Right lung (tissue), 5 donors: ENCODE results near the gene GINS2. TPM values are rescaled to one million over a fixed set of nuclear protein-coding genes. Genes with fewer than 3 reads are reported as not detected.

Source experiments
- DNase-seq, 2 donors: peaks; one replicate each; pipeline ENCODE4 v3.0.0-alpha.2; 2013
- polyA plus RNA-seq, 5 donors: library from polyadenylated mRNA; unstranded; fragments of 120-200 nt; gene quantifications; one replicate each; pipeline versions ENCODE4 v1.2.1 to v1.2.3, GENCODE V29; 2013; ENCODE audit warnings: inconsistent platforms in 1 of 5, low replicate concordance in 1 of 5; ENCODE audit not compliant: insufficient read length in 5 of 5, insufficient read depth in 1 of 5

GINS2 gene
- polyA plus RNA-seq, 5 donors, result 13.1 to 19.7 (median 15.9) TPM

DNA sequence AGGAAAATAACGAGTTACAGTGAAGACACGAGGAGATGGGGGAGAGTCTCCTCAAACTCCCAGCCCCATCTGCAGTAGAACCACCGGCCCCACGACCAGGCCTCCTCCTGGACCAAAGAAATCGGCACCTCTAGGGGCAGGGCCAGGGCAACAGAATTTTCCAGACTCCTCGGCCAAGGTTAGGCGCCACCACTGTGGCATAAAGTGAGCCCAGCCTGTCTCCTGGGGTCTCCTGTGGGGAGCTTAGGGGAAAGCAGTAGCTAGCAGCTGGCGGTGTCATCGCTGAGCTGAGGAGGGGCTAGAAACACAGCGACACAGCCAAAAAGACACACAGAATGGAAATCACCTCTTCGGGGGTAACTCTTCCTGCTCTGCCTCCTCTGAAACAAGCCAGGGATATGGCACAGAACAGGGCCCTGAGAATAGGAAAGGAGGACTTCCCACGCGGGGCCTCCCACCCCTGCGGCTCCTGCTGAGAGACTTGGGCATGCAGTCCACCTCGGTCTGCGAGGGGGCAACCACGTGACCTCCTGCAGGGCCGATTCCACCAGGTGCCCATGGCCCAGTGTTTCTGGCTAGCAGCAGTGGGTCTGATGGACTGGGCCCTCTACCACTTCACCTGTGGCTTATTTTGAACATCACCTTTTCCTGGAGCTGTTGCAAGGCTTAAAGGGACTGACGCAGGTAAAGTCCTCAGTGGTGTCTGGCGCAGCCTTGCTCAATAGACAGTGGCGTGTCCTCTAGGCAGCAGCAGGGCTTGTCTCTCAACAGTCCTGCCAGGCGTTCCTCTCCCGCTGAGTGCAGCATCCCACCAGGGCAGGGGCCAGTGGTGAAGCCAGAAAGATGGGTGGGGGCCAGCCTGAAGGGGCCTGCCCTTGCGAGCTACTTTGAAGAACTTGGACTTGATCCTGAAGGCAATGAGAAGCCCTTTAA lies 6.7 kb upstream of the GINS2 start:
- no peak for DNase-seq

DNA sequence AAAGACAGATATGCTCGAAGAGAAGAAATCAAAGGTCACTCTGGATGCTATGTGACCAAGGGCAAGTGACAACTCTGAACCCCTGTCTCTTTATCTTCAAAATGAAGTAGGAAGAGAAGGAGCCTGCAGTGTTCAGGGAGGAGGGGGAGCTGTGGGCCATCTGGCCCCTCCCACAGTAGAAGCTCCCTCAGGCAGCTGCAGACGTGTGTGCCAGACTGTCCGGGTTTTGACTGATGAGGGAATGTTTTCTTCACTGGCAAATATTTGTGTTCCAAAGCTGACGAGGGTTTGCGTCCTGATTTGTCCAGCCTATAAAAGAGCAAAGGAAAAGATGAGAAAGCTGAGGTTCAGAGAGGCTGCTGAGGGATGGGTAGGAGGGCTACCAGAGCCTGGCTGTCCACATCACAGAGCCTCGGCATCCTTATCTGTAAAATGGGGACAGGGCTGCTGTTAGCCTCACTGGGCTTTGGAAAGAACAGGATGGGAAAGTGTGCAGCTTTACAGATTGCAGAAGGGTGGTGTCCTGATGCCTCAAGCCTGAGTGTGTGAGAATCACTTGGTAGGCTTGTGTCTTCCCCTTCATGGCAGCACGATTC lies 1.8 kb upstream of the GINS2 start:
- no peak for DNase-seq

DNA sequence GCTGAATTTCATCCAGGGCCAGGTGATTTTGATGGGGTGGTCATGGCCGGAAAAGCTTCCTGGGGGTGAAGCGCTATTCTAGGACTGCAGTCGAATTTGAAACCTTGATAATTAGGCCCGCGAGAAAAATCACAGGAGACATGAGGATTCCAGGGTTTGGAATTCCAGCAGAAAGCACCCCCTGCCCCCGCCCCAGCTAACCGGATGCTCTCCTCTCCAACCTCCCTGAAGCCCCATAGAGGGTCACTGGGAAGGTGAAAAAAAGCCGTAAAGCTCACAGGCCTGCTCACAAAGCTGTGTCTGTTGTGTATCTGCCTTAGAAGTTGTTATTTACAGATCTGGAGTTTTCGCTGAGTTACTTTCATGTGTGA lies 1.2 kb upstream of the GINS2 start:
- no peak for DNase-seq

- DNase-seq, result no peak
Observed at GRCh38 chr16:85689285-85689949, 663 bp upstream of the GINS2 start.

DNA sequence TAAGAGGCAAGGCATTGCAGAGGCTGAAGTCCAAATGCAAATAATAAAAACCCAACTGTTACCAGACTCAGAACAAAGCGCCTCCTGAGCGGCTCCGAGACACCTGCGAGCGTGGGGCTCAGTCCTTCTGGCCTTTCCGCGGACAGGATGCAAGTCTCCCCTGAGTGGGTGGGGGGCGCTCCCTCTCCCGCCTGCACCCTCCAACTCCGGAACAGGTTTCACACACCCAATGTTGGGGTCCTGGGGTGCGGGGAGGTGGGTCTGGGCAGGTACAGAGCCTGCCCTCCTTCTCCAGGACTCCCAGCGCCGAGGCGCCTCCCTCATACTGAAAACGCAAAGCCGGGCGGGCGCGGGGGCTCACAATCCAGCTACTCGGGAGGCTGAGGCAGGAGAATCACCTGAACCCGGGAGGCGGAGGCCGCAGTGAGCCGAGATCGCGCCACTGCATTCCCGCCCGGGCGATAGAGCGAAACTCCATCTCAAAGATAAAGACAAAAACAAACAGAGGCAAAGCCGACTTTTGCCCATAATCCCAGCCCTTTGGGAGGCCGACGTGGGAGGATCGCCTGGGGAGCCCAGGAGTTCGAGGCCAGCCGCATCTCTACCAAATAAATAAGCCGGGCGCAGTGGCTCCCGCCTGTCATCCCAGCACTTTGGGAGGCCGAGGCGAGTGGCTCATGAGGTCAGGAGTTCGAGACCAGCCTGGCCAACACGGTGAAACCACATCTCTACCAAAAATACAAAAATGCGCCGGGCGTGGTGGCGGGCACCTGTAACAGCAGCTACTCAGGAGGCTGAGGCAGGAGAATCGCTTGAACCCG lies 893 bp downstream of the GINS2 start:
- no peak for DNase-seq

DNA sequence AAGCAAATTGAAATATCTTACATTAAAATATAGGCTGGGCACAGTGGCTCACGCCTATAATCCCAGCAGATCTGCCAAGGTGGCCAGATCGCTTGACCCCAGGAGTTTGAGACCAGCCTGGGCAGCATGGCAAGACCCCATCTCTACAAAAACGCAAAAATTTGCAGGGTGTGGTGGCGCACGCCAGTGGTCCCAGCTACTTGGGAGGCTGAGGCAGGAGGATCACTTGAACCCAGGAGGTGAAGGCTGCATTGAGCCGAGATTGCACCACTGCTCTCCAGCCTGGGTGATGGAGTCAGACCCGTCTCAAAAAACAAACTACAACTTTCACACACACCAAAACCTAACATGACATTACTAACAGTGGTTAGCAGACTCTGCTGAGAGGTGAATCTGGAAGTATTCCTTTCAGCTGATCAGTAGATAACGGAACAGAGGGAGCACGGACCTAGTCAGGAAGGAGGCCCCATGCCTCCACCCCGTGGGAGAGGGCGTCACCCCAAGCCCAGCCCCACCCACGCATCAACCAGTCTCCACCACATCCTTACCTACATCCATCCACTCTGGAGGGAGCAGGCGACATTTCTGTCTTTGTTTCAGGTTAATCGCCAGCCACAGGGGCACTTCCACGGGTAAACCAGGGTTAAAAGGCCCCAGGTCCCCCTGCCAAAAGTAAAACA lies 1.7 kb downstream of the GINS2 start:
- DNase-seq, result no peak

DNA sequence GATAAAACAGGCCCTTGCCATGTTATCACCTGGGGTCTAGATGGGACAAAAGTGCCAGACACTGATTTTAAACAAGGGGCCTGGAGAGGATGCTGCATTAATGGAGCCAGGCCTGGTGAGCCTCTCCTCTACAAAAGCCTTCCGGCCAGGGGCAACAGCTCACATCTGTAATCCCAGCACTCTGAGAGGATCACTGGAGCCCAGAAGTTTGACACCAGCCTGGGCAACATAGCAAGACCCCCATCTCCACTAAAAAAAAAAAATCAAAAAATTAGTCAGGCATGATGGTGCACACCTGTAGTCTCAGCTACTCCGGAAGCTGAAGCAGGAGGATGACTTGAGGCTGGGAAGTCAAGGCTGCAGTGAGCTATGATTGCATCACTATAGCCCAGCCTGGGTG lies 3.5 kb downstream of the GINS2 start:
- DNase-seq, result no peak

- no peak for DNase-seq
Observed at GRCh38 chr16:85683363-85683762, 5.4 kb downstream of the GINS2 start.

GRCh38 chr16:85682516-85682915 lies 6.2 kb downstream of the GINS2 start:
- DNase-seq, result no peak

DNA sequence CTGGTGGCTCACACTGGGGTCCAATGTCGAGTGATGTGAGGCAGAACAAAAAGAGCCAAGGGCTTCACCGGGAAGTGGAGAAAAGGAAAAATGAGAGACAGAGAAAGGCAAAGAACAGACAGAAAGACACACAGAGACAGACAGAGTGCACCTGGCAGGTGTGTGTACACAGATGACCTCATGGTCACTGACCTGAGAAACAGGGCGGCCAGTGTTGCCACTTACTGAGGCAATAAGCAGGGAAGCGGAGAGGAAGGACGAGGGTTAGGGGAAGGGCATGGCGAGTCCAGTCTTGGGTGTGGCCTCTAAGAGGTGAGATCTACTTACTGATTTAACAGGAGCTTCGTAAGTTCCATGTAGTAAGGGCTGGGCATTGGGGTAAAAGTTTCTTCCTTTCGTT lies 7.5 kb downstream of the GINS2 start:
- DNase-seq, result no peak

- no peak for DNase-seq
Observed at GRCh38 chr16:85680352-85680944, 8.3 kb downstream of the GINS2 start.

DNA sequence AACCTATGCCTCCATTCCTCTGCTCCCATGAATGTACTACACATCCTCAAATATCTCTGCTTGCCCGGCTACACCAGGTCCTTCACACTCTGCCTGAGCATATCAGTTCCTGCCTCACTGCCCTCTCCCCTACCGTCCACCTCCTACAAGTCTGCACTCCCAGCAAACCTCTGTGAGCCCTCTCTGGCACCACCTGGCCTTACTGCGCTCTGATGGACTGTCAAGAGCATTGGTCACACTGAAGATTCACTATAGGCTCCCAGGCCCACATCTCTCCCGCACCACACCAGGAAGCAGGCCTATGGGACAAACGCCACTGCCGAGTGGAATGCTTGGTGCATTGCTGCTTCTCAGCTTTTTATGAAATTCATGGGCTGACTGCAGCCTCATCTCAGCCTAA lies 8.9 kb downstream of the GINS2 start:
- no peak for DNase-seq

DNA sequence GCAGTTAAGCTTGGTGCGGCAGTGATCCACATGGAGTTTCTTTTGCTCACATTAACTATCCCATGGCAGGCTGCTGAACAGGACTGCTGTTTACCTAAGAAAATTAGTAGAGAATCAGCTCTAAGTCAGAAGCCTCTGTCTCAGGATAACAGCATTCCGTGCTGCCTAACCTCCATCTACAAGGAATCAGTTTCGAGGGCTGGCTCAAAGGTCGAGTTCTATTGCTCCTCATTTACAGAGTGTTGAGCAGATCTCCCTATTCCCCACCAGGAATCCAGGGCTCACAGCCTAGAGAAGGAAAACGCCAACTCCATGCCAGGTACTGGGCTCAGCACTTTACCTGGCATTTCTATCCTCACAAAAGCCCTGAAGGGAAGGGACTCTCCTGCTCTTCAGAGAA lies 9.9 kb downstream of the GINS2 start:
- no peak for DNase-seq

- no peak for DNase-seq
Observed at GRCh38 chr16:85678016-85678415, 10.7 kb downstream of the GINS2 start.

DNA sequence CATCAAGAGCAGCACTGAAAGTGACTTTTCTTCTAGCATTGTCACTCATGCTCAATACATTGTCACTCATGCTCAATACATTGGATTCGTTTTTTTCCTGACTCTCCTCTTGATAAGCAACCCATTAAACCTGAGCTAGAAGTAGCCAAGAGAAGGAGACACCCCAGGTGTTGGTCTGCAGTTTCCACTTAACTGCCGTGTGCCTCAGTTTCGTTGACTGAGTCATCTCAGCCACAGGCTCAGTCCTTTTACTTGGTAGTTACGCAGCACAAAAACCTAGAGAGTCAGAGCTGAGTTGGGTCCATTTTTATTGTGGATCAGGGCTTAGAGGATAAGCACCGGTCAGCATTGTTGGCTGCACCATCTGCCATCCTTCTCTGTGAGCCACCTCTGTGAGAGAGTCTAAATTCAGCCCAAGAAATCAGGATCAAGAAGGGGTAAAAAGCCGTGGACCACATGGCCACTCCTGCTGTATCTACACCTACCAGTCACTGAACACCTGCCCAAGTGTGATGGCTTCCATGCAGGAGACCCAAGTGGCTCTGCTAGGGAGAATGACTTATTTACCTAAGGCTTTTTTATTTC lies 11.3 kb downstream of the GINS2 start:
- DNase-seq, result no peak

- no peak for DNase-seq
Observed at GRCh38 chr16:85676466-85676865, 12.3 kb downstream of the GINS2 start.

DNA sequence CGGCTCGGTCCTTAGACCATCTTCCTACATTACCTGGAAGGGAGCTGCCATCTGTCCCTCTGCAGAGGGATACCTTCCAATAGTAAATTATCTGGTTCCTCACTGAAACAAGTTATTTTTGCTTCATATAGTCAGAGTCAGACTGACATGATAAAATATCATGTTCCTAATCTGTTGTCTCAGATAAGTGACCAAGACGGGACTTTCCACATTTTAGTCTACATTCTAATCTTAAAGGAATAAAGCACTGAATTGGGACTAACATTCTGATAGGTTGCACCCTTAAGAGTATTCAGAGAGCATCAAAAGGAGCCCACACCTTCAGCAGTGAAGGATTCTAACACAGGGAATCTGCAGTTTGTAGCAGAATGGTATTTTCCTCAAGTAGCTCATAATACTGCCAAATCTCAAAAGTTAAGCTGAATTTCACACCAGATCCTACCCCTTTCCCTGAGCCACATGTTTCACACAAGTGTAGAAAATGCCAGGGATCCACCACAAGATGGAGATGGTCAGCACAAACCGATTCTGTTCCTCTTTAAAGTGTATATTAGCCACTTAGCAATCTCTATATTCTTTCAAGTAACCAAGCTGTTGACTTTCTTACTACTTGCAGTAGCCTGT lies 13.4 kb downstream of the GINS2 start:
- DNase-seq, result no peak

DNA sequence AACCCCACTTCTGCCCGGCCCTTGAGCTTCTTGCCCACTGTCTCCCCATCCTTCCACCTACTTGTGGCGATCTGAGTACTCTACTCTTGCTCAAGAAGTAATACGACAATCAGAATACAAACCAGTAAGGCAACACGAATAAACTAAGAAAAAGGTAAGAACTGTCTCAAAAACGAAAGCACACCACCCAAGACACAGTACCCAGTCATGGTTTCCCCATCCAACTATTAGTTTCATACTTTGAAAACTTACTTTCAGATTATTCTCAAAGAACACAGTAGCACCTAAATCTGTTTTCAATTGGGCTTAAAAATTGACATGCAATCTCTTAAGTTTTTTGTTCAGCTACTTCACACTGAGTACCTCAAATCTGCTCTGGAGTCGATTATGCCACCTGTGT lies 13.9 kb downstream of the GINS2 start:
- DNase-seq, result no peak

DNA sequence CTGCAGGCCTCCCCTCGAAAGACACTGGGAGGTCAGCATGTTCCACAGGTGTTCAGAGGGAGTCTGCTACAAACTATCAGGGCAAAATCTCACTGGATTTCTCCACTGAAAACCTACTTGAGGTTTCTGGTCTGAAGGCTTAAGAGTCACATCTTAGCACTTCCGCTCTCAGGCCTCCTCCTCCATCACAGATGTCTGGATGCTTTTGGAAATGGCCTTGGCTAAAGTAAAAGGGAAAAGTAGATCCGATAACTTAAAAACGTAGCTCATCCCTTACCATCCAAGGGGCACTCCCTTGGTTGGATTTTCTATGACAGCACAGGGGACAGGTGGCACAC lies 14.4 kb downstream of the GINS2 start:
- DNase-seq, result no peak
